Measurements from ENCODE around the gene ARHGEF40. TPM values are rescaled to one million over a fixed set of nuclear protein-coding genes. Genes with fewer than 3 reads are reported as not detected.

ARHGEF40 gene
- total RNA-seq, 1 experiment from 2014 or later, result 3.6 TPM

- peaks cover 20% of the 10 kb centered on the region for H3K27me3 Mint-ChIP-seq (ENCODE audit: insufficient read depth, unreplicated experiment)
- BruUV-seq (replicated peaks), result no TSS peak
- DNase-seq (ENCODE audit: unreplicated experiment), result no peak
- no peaks in the 10 kb centered on the region for H3K36me3 Mint-ChIP-seq (ENCODE audit: insufficient read depth, unreplicated experiment)
- CTCF ChIA-PET, result interaction anchor here (0.6 to 3.6 kb wide), 6 partner anchors 11 to 182 kb away, joined by 3 to 24 read pairs (median 9); partner anchors contain the start of gene RNASE7
- no peak for TF ChIP-seq CTCF (IDR thresholded peaks at IDR 0.05; ENCODE audit: unreplicated experiment)
- no peak overlapping the region for H3K4me3 Mint-ChIP-seq (ENCODE audit: unreplicated experiment)
- no peaks in the 10 kb centered on the region for H3K4me1 Mint-ChIP-seq (ENCODE audit: insufficient read depth, unreplicated experiment)
- POLR2A ChIA-PET, result no interaction called here
- no peaks in the 10 kb centered on the region for H3K9me3 Mint-ChIP-seq (ENCODE audit: unreplicated experiment)
- intact Hi-C loops (cut with micrococcal nuclease), result no loop called here
- no peak overlapping the region for H3K27ac Mint-ChIP-seq (ENCODE audit: low read depth, unreplicated experiment)
Measured at GRCh38 chr14:21026274-21026987, 43.7 kb upstream of the ARHGEF40 start.

DNA sequence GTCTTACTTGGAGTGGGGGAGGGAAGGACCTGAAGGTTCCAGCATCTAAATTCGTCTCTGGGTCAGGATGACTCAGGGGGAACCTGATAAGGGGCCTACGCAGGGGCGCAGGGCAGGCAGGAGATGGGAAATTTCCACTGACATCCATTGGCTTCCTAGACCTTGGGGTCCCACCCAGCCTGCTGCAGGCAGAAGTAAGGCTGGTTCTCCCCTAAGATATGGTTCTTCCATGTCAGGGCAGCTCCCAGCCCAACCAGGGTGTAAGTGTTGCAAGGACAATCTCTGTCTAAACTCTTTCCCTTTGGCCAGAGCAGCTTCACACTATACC lies 43.2 kb upstream of the ARHGEF40 start:
- H3K4me3 Mint-ChIP-seq (ENCODE audit: unreplicated experiment), result no peak overlapping the region
- no peaks in the 10 kb centered on the region for H3K9me3 Mint-ChIP-seq (ENCODE audit: unreplicated experiment)
- H3K36me3 Mint-ChIP-seq (ENCODE audit: insufficient read depth, unreplicated experiment), result no peaks in the 10 kb centered on the region
- TF ChIP-seq CTCF (IDR thresholded peaks at IDR 0.05; ENCODE audit: unreplicated experiment), result no peak
- ChIA-PET POLR2A (no interaction called here), CTCF (interaction anchor here (0.6 to 3.6 kb wide), 6 partner anchors 10 to 182 kb away, joined by 3 to 24 read pairs (median 9); partner anchors contain the start of gene RNASE7)
- H3K27ac Mint-ChIP-seq (ENCODE audit: low read depth, unreplicated experiment), result no peak overlapping the region
- DNase-seq (ENCODE audit: unreplicated experiment), result no peak
- H3K4me1 Mint-ChIP-seq (ENCODE audit: insufficient read depth, unreplicated experiment), result no peaks in the 10 kb centered on the region
- intact Hi-C loops (cut with micrococcal nuclease), result no loop called here
- H3K27me3 Mint-ChIP-seq (ENCODE audit: insufficient read depth, unreplicated experiment), result peaks cover 16% of the 10 kb centered on the region
- no TSS peak for BruUV-seq (replicated peaks)

GRCh38 chr14:21029917-21030316 lies 40.2 kb upstream of the ARHGEF40 start, which contains the start of gene TPPP2:
Gene TPPP2 (plus strand): TSS chr14:21030217. CDS start chr14:21030582, 365 bp downstream.
- no peak within 1 kb of the TSS for H3K4me3 Mint-ChIP-seq (ENCODE audit: unreplicated experiment)
- no peak for TF ChIP-seq CTCF (IDR thresholded peaks at IDR 0.05; ENCODE audit: unreplicated experiment)
- DNase-seq (ENCODE audit: unreplicated experiment), result no peak
- no peaks in the 10 kb centered on the region for H3K9me3 Mint-ChIP-seq (ENCODE audit: unreplicated experiment)
- no TSS peak for BruUV-seq (replicated peaks)
- no peaks in the 10 kb centered on the region for H3K4me1 Mint-ChIP-seq (ENCODE audit: insufficient read depth, unreplicated experiment)
- CTCF ChIA-PET, result interaction anchor here (0.7 to 3.1 kb wide), 5 partner anchors 10 to 42 kb away, joined by 4 to 25 read pairs (median 14); partner anchors contain the start of gene SLC39A2
- H3K36me3 Mint-ChIP-seq (ENCODE audit: insufficient read depth, unreplicated experiment), result no peaks in the 10 kb centered on the region
- no peaks in the 10 kb centered on the region for H3K27me3 Mint-ChIP-seq (ENCODE audit: insufficient read depth, unreplicated experiment)
- POLR2A ChIA-PET, result no interaction called here
- intact Hi-C loops (cut with micrococcal nuclease), result no loop called here
- H3K27ac Mint-ChIP-seq (ENCODE audit: low read depth, unreplicated experiment), result no peak within 1 kb of the TSS

GRCh38 chr14:21030531-21030930 lies 39.6 kb upstream of the ARHGEF40 start:
- Mint-ChIP-seq H3K36me3 (ENCODE audit: insufficient read depth, unreplicated experiment) (no peaks in the 10 kb centered on the region), H3K4me3 (ENCODE audit: unreplicated experiment) (no peak overlapping the region), H3K27ac (ENCODE audit: low read depth, unreplicated experiment) (no peak overlapping the region), H3K4me1 (ENCODE audit: insufficient read depth, unreplicated experiment) (no peaks in the 10 kb centered on the region), H3K9me3 (ENCODE audit: unreplicated experiment) (no peaks in the 10 kb centered on the region), H3K27me3 (ENCODE audit: insufficient read depth, unreplicated experiment) (no peaks in the 10 kb centered on the region)
- ChIA-PET POLR2A (no interaction called here), CTCF (interaction anchor here (0.7 to 6.6 kb wide), 3 partner anchors 10 to 31 kb away, joined by 4 to 104 read pairs (median 25); partner anchors contain the start of gene SLC39A2)
- intact Hi-C loops (cut with micrococcal nuclease), result no loop called here
- no peak for TF ChIP-seq CTCF (IDR thresholded peaks at IDR 0.05; ENCODE audit: unreplicated experiment)
- BruUV-seq (replicated peaks), result no TSS peak
- DNase-seq (ENCODE audit: unreplicated experiment), result no peak

All from MCF 10A (cell line).